Measurements from ENCODE around the gene SERPINH1. TPM values are rescaled to one million over a fixed set of nuclear protein-coding genes. Genes with fewer than 3 reads are reported as not detected.

Gene SERPINH1
- total RNA-seq, 1 donor from 2014 or later = 484 TPM

DNA sequence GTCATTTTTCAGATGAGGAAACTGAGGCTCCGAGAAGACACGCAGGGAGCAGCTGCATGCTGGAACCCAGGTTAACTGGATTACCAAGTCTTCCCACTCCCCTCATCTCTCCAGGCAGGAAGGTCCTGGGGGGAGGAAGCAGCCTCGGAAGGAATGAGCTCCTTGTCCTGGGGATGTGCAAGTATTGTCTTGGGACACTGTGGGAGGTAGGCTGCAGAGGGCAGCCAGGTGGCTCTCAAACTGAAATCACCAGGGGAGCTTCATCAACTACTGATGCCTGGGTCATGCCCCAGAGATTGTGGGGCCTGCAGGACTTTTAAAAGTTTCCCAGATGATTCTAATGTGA, 43.9 kb upstream of the SERPINH1 start:
- TF ChIP-seq, protein P1, sequence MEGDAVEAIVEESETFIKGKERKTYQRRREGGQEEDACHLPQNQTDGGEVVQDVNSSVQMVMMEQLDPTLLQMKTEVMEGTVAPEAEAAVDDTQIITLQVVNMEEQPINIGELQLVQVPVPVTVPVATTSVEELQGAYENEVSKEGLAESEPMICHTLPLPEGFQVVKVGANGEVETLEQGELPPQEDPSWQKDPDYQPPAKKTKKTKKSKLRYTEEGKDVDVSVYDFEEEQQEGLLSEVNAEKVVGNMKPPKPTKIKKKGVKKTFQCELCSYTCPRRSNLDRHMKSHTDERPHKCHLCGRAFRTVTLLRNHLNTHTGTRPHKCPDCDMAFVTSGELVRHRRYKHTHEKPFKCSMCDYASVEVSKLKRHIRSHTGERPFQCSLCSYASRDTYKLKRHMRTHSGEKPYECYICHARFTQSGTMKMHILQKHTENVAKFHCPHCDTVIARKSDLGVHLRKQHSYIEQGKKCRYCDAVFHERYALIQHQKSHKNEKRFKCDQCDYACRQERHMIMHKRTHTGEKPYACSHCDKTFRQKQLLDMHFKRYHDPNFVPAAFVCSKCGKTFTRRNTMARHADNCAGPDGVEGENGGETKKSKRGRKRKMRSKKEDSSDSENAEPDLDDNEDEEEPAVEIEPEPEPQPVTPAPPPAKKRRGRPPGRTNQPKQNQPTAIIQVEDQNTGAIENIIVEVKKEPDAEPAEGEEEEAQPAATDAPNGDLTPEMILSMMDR (IDR thresholded peaks at IDR 0.05) = no peak
- no peaks in the 10 kb centered on the region for H3K4me1 Mint-ChIP-seq (ENCODE audit: unreplicated experiment)
- no peaks in the 10 kb centered on the region for H3K9me3 Mint-ChIP-seq (ENCODE audit: unreplicated experiment)
- H3K27ac Mint-ChIP-seq (ENCODE audit: unreplicated experiment) = no peak overlapping the region
- H3K4me3 Mint-ChIP-seq (ENCODE audit: unreplicated experiment) = no peak overlapping the region
- no peaks in the 10 kb centered on the region for H3K36me3 Mint-ChIP-seq (ENCODE audit: unreplicated experiment)
- no peaks in the 10 kb centered on the region for H3K27me3 Mint-ChIP-seq (ENCODE audit: unreplicated experiment)
- no peak for DNase-seq (ENCODE audit: extremely low spot score, unreplicated experiment)

DNA sequence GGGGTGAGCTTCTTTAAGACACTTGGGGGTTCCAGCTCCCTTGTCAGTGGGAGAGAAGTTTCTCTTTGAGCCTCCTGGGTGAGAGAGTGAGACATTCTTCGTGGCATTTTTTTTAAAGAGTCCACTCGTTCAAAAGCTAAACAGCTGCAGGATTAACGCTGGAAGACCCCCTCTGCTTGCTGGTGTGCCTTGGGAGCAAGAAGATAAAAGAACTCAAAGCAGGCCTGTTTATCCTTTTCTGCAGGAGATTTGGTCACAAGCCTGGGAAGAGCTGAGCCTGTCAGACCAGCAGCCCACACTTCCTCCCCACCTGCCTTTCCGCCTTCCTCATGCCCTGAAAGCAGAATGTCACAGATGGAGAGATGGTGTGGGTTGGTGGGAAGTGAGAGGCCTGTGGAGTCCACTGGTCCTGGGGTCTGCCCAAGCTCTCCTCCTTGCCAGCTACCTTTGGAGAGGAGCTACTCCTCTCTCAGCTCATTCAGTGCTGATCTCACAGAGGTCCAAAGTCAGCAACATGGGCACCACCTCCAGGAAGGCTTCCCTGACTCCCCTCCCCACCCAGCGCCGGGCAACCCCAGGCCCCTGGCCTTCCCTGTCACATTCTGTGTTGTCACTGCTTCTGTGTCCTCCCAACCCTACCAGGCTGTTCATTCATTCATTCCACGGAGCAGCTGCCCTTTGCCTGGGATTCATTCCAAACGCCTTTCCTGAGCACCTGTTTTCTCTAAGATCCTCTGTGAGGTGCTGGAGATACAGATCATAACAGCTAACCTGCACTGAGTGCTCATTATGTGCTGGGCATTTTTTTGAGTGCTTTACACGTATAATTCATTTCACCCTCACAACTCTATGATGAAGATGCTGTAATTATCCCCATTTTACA, 43.0 kb upstream of the SERPINH1 start:
- H3K27me3 Mint-ChIP-seq (ENCODE audit: unreplicated experiment) = peaks cover 6% of the 10 kb centered on the region
- TF ChIP-seq, protein P1 (IDR thresholded peaks at IDR 0.05) = no peak
- H3K4me1 Mint-ChIP-seq (ENCODE audit: unreplicated experiment) = no peaks in the 10 kb centered on the region
- no peaks in the 10 kb centered on the region for H3K36me3 Mint-ChIP-seq (ENCODE audit: unreplicated experiment)
- H3K4me3 Mint-ChIP-seq (ENCODE audit: unreplicated experiment) = no peak overlapping the region
- no peak overlapping the region for H3K27ac Mint-ChIP-seq (ENCODE audit: unreplicated experiment)
- no peaks in the 10 kb centered on the region for H3K9me3 Mint-ChIP-seq (ENCODE audit: unreplicated experiment)
- DNase-seq (ENCODE audit: extremely low spot score, unreplicated experiment) = no peak

DNA sequence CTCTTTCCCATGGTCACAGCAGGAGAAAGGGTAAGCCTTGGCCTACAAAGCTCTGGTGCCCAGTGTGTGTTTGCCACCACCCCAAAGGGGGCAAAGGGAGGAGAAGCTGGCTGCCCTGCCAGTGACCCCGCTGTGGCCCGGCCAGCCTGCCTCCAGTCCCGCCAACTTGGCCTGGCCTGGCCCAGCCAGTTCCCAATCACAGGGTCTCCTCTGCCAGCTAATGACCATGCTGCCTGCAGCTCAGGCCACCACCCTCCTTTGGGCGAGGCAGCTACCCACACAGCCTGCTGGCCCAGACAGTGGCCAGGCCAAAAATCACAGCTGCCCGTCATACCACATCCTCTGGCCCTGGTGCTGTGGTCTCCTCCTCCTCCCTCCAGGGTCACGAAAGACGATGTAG, 41.4 kb upstream of the SERPINH1 start:
- no peak for DNase-seq (ENCODE audit: extremely low spot score, unreplicated experiment)
- H3K36me3 Mint-ChIP-seq (ENCODE audit: unreplicated experiment) = no peaks in the 10 kb centered on the region
- no peak overlapping the region for H3K4me3 Mint-ChIP-seq (ENCODE audit: unreplicated experiment)
- peaks cover 2% of the 10 kb centered on the region for H3K4me1 Mint-ChIP-seq (ENCODE audit: unreplicated experiment)
- no peaks in the 10 kb centered on the region for H3K9me3 Mint-ChIP-seq (ENCODE audit: unreplicated experiment)
- TF ChIP-seq, protein P1 (IDR thresholded peaks at IDR 0.05) = no peak
- no peak overlapping the region for H3K27ac Mint-ChIP-seq (ENCODE audit: unreplicated experiment)
- H3K27me3 Mint-ChIP-seq (ENCODE audit: unreplicated experiment) = peaks cover 7% of the 10 kb centered on the region

DNA sequence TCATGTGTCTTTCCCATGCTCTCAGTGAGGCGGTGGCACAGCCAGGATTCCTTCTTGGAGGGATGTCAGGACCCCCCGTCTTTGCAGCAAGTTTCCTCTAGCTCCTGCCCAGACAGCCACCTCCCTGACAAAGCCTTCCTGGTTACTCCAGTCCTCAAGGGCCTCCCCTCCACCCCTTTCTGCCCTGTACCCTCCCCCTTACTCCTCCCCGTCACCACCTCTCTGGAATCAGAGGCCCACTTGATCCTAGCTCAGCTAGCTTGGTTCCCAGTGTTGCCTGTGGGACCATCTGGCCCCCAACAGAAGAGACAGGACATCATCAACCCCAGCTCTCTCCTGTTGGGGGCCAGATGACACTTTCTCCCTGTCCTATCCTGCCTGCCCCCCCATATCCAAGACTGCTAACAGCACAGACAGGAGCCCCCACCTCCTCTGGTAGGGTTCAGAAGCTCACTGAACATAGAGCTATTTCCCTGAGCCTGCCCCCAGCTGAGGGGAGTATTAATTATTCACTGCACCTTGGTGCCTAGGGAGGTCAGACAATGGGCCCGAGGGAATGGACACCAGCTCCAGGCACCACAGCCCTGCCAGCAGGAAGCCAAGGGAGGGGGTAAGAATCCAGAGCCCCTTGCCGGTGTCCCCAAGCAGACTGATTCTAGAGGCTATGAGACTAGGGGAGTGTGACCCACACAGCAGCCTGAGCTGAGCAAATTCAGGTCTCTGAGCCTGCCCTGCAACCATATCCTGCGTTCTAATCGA, 39.6 kb upstream of the SERPINH1 start:
- no peak overlapping the region for H3K27ac Mint-ChIP-seq (ENCODE audit: unreplicated experiment)
- H3K4me3 Mint-ChIP-seq (ENCODE audit: unreplicated experiment) = no peak overlapping the region
- H3K9me3 Mint-ChIP-seq (ENCODE audit: unreplicated experiment) = no peaks in the 10 kb centered on the region
- TF ChIP-seq, protein P1 (IDR thresholded peaks at IDR 0.05) = no peak
- H3K4me1 Mint-ChIP-seq (ENCODE audit: unreplicated experiment) = peaks cover 2% of the 10 kb centered on the region
- H3K27me3 Mint-ChIP-seq (ENCODE audit: unreplicated experiment) = peaks cover 7% of the 10 kb centered on the region
- no peaks in the 10 kb centered on the region for H3K36me3 Mint-ChIP-seq (ENCODE audit: unreplicated experiment)
- no peak for DNase-seq (ENCODE audit: extremely low spot score, unreplicated experiment)

DNA sequence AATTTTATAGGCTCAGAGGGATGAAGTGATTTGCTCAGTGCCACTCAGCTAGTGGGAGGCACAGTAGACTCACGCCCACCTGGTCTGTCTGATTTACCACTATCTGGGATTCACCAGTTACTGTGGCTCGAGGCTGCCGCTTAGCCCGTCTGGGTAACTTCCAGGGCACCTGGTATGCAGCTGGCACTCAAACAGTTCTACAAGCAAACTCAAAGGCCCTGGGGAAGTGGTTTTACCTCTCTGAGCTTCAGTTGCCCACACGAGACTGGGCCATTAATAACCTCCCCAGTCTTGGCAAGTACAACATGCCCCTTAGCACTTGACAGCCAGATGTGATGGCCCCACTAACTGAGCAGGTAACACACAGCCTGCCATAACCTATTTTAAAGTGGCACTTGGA, 38.9 kb upstream of the SERPINH1 start:
- peaks cover 2% of the 10 kb centered on the region for H3K4me1 Mint-ChIP-seq (ENCODE audit: unreplicated experiment)
- peaks cover 12% of the 10 kb centered on the region for H3K27me3 Mint-ChIP-seq (ENCODE audit: unreplicated experiment)
- no peak overlapping the region for H3K4me3 Mint-ChIP-seq (ENCODE audit: unreplicated experiment)
- no peak overlapping the region for H3K27ac Mint-ChIP-seq (ENCODE audit: unreplicated experiment)
- H3K36me3 Mint-ChIP-seq (ENCODE audit: unreplicated experiment) = no peaks in the 10 kb centered on the region
- DNase-seq (ENCODE audit: extremely low spot score, unreplicated experiment) = no peak
- TF ChIP-seq, protein P1 (IDR thresholded peaks at IDR 0.05) = no peak
- H3K9me3 Mint-ChIP-seq (ENCODE audit: unreplicated experiment) = no peaks in the 10 kb centered on the region
